GM19328 (cell line): ENCODE measurements around the gene TTC23.

ENCODE experiments used
- ATAC-seq: cut with Tn5 transposase; IDR thresholded peaks from one replicate; pipeline ENCODE4 v1.9.1; 2021; ENCODE audit warnings: mild to moderate bottlenecking, moderate library complexity; ENCODE audit not compliant: unreplicated experiment

TTC23 gene

DNA sequence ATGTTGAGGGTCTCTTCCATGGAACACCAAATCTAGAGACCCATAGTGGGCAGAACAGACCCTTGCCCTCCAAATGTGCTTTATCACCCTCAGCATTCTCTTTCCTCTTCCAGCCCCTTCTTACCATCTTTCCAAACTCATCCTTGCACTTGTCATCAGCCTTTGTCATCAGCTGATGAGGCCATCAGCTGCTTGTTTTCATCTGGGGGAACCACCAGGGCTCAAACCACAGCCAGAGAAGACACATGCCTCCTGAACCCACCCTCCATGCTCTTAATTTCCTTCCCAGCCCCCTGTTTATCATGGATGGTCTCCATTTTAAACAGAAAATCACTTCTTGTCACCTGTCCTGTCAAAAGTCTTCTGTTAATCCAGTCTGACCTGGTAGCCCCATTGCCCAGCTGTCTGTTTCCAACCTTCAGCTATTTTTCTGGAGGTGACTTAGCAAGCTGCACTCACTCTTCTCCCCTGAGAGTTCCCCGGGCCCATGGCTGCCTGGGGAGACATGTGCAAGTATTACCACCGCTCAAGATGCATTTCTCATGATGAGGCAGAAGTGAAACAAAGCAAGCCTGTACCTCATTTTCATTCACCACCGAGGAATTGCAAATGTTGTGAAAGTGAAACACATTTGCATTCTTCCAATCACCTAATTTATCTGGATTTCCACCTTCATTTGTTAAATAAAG is 159.2 kb downstream of the TTC23 start:
- ATAC-seq: peak; percentile 99

GRCh38 chr15:99087405-99087943 is 161.9 kb downstream of the TTC23 start:
- ATAC-seq: no peak

DNA sequence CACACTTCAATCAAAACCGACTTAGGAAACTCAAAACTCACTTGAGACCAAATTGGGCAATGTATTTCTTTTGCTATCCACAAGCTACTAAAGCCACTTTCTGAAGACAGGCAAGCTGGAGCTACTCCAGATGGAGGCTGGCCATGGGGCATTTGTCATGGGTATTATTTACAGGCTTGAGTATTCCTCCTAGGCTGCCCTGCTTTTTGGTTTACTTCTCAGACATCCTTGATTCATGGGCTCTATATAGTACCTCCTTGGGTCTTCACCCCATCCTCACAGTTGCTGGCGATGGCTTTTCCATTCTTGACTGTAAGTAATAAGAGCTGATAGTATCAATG is 163.1 kb downstream of the TTC23 start:
- no peak for ATAC-seq
